NCI-H2029 treated with DMSO at 0.1 percent for 48 hours (cell line): ENCODE measurements around the gene PLD6.
"Not testable (repeated sequence)": the region's sequence is repeated elsewhere in the genome, so short reads cannot be mapped to it uniquely, and the experiment has no call there.

ENCODE experiments used
- DNase-seq: peaks from one replicate; lab custom pipeline; 2025; lab: John Stamatoyannopoulos, UW

Gene PLD6

GRCh38 chr17:17177176-17177575 lies 29.0 kb downstream of the PLD6 start:
- no peak for DNase-seq

- no peak for DNase-seq
Measured at GRCh38 chr17:17176341-17176740, 29.8 kb downstream of the PLD6 start.

DNA sequence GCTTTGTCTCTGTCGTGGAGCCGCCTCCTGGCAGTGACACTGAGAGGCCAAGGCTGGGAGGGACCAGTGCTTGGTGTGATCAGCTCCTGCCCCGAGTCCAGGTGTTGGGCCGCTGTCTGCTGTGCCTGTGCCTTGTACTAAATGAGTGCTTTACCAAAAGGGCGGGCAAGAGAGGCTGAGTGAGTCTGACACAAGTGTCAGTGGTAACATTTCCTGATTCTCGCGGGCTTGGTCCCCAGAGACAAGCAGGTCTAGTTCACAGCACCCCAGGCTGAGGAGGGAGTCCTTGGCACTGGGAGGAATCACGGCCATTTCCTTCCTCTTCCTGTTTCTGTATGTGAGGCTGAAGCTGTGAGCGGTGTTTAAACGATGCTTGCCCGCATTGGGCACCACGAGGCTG lies 30.2 kb downstream of the PLD6 start:
- no peak for DNase-seq

GRCh38 chr17:17175340-17175739 lies 30.8 kb downstream of the PLD6 start:
- DNase-seq: no peak

GRCh38 chr17:17173921-17174320 lies 32.2 kb downstream of the PLD6 start:
- no peak for DNase-seq

DNA sequence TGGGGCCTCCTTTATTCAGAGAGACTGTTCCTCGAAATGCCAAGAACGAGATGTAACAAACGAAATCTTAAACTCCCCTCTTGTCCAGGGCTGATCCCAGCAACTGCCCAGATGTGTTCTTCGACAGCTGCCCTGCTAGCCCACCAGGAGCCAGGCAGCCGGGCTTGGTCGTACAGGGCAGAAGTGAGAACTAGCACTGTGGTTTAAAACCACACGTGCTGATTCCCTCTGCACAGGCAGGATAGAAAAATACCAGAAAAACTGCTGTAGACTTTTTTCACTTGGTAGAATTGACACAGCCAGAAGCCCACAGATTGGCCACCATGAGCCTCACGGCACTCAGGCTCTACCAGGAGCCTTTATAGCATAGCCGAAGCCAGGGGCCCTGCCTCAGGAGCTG lies 33.1 kb downstream of the PLD6 start:
- no peak for DNase-seq

DNA sequence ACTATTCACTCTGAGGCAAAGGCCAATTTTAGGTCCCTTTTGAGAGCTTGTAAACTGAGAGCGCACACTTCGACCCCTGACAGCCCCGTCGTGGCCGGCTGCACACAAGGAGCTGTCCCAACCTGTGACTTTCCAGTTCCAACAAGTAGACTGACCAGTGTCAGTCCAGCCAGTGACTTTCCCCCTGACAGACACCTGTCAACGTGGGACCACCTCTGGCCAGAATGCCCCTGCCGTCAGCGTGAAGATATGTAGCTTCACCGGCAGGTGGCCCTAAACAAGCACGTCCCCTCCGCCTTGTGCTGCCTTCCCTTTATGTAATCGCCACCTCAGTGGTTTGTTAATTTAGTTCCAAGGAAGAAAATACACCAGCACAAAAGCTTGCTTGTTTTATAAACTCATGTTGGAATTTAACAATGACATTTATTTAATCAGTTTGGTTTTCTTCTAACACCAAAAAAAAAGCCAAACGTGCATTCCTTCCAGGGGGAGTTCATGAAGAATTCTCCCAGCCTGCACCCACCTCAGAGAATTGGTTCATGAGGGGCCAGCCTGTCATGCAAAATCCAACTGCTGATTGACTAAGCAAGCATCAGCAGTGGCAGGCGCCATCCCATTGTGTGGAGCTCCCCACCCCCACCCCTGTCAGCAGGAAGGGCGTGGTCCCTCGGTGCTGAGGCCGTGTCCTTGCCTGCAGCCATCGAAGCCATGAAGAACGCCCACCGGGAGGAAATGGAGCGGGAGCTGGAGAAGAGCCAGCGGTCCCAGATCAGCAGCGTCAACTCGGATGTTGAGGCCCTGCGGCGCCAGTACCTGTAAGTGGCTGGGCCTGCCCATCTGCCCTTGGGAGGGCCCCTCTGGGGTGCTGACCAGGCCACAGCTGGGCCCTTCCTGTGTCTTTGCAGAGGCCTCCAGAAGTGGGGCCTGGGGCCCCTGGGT lies 33.9 kb downstream of the PLD6 start:
- DNase-seq: no peak

DNA sequence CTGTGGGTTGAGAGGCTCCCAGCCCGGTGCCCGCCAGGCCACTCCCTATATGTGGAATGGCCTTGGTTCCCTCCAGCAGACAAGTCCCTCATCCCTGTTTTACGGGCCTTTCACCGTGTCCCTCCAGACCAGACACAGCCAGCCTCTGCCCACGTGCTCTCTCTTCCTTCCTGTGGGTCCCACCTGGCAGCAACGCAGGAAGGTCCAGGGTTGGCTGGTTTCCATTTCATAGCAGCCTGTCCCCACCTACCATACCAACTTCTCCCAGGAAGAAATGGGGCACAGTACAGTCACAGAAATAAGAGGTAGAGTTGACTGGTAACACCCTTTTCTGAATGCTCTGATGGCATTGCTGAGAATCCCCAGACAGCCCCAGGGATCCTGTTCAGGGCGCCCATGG lies 34.9 kb downstream of the PLD6 start:
- no peak for DNase-seq

DNA sequence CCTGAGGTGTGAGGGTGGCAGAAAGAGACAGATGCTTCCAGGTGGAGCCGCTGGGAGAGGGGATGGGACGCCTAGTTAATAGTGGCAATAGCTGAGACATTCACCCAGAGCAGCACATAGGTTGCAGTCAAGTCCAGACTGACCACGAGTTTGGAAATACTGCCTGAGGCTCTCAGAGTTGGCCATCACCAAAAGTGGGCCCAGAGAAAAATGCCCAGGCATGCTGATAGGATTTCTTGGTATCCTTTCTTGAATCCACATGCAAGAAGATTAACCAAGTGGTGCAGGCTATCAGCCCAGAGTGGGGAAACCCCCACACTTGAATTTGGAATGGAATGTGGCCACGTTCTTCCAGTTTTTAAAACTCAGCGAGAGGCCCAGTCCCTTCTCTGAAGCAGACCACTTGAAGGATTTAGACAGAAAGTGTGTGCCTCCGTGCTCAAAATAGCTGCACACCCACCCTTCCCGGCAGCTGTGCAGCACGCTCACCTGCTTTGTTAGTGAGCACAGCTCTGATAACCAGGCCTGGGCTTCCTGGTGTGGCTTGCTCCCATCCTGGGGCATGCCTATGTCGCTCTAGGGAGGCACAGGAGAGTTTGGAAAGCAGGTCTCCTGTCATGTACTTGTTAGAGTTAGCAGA lies 35.7 kb downstream of the PLD6 start:
- DNase-seq: no peak

DNA sequence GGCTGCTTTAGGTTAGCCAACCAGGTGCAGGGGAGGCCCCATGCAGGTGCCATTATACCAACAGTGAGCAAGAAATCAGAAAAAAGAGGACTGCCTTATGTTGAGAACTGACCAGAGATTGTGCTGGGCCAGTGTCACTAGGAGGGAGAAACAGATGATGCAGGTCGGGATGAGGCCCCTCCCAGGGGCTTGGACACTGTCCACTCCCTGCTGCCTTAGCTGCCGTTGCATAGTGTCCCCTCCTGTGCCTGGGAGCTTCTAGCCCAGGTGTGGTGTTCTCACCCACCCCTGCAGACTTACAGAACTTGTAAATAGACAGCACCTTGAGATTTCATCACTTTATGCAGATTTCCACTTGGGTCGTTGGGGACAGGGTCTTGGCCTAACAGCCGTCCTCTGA lies 36.7 kb downstream of the PLD6 start:
- DNase-seq: no peak

GRCh38 chr17:17168401-17168800 lies 37.7 kb downstream of the PLD6 start:
- no peak for DNase-seq

- DNase-seq: no peak
Measured at GRCh38 chr17:17167986-17168385, 38.1 kb downstream of the PLD6 start.

DNA sequence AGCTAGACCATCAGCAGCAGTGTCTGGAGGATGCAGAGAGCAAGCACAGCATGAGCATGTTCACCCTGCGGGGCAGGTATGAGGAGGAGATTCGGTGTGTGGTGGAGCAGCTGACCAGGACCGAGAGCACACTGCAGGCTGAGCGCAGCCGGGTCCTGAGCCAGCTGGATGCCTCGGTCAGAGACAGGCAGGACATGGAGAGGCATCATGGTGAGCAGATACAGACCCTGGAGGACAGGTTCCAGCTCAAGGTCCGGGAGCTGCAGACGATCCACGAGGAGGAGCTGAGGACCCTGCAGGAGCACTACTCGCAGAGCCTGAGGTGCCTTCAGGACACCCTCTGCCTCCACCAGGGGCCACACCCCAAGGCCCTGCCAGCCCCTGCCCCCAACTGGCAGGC lies 38.8 kb downstream of the PLD6 start:
- no peak for DNase-seq

- DNase-seq: no peak
Measured at GRCh38 chr17:17166446-17166845, 39.7 kb downstream of the PLD6 start.

- no peak for DNase-seq
Measured at GRCh38 chr17:17165666-17166308, 40.3 kb downstream of the PLD6 start.

GRCh38 chr17:17164676-17165075 lies 41.5 kb downstream of the PLD6 start:
- DNase-seq: no peak

- DNase-seq: no peak
Measured at GRCh38 chr17:17164156-17164555, 42.0 kb downstream of the PLD6 start.

GRCh38 chr17:17161759-17162158 lies 44.4 kb downstream of the PLD6 start:
- no peak for DNase-seq

- DNase-seq: no peak
Measured at GRCh38 chr17:17161121-17161520, 45.0 kb downstream of the PLD6 start.

DNA sequence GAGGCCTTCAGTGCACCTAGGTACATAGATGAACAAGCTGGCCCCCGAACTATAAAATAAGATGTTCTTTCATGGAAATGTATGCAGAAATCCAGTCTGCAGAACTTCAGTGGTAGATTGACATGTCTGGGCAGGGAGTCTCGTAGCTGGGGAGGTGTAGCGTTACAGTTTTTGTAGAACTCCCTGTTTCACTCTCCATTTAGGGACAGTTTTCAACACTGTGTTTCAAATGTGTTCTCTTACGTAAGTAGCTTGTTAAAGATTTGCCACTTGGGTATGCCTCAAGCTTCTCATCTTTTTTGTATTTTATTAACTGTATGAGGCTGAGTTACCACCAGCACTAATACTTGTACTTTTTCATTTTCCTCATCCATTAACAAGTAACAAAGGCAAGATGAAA lies 46.6 kb downstream of the PLD6 start:
- DNase-seq: no peak

DNA sequence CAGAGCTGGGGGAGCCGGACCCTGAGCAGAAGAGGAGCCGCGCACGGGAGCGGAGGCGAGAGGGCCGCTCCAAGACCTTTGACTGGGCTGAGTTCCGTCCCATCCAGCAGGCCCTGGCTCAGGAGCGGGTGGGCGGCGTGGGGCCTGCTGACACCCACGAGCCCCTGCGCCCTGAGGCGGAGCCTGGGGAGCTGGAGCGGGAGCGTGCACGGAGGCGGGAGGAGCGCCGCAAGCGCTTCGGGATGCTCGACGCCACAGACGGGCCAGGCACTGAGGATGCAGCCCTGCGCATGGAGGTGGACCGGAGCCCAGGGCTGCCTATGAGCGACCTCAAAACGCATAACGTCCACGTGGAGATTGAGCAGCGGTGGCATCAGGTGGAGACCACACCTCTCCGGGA lies 47.6 kb downstream of the PLD6 start:
- not testable (repeated sequence) for DNase-seq

DNA sequence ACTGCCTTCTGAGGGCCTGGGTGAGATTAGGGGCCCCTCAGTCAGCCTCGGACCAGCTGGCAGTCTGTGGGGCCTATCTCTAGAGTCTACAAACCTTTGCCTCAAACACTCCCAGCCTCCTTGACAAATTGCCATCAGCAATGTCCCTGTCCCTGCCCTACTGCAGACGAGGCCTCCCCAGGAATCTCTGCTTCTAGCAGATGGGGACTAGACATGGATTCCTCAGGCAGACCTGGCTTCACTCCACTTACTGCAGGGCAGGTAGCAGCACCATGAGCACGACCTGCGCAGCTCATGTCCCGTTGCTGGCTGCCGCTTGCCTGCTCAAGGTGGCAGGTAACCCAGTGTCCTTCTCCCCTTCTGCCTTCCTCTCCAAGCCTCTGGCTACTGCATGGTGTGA lies 49.1 kb downstream of the PLD6 start:
- no peak for DNase-seq

DNA sequence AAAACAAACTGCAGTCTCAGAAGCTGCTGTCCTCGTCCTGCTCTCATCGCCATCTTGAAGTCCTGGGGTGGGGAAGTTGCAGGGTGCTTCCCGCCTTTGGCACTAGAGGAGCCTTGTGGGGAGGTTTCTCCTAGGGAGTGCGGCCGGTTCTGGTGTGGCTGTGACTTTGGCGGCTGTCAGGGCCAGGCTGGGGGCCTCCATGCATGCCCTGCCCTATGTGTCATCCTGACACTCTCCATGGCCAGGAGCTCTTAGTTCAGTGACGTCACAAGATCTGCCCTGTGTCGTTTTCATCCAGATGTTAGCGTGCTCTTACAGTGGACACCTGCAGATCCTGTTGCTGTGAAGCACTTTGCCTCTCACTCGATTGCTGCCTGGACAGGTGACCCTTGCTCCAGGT lies 49.6 kb downstream of the PLD6 start:
- DNase-seq: no peak
